ENCODE measurements around the gene MKS1.

MKS1 gene

GRCh38 chr17:58161566-58161965, 57.5 kb downstream of the MKS1 start:
- Histone ChIP-seq H3K27me3 (replicated peaks; ENCODE audit: insufficient read depth, low read length) (peaks cover 10% of the 10 kb centered on the region), H3K9ac (ENCODE audit: low read length) (no peak overlapping the region), H3K4me1 (ENCODE audit: low read length) (no peaks in the 10 kb centered on the region), H2AFZ (ENCODE audit: low read length) (no peak overlapping the region), H3K79me2 (ENCODE audit: low read length) (no peaks in the 10 kb centered on the region), H4K20me1 (ENCODE audit: insufficient read depth, low read length) (no peaks in the 10 kb centered on the region), H3K27ac (ENCODE audit: low read length) (no peak overlapping the region), H3F3A (ENCODE audit: insufficient read depth, low read length) (no peaks in the 10 kb centered on the region), H3K9me2 (replicated peaks; ENCODE audit: insufficient read depth, low read length) (no peaks in the 10 kb centered on the region), H3K36me3 (replicated peaks; ENCODE audit: insufficient read depth, low read length) (no peaks in the 10 kb centered on the region), H3K4me2 (ENCODE audit: low read depth, low read length) (no peak overlapping the region), H3K9me3 (replicated peaks; ENCODE audit: insufficient read depth, low read length) (no peaks in the 10 kb centered on the region), H3K4me3 (ENCODE audit: low read length) (no peak overlapping the region)
- no peak for DNase-seq
- no peak for TF ChIP-seq EZH2phosphoT487 (IDR thresholded peaks at IDR 0.05; ENCODE audit: low read length)
- TF ChIP-seq EZH2 (optimal IDR thresholded peaks at IDR 0.05; ENCODE audit: low read depth, low read length): no peak
- no peak for TF ChIP-seq CTCF (IDR thresholded peaks at IDR 0.05; ENCODE audit: low read length)

- no peak overlapping the region for H3K4me3 ChIP-seq (ENCODE audit: low read length)
- TF ChIP-seq EZH2phosphoT487 (IDR thresholded peaks at IDR 0.05; ENCODE audit: low read length) (no peak), EZH2 (optimal IDR thresholded peaks at IDR 0.05; ENCODE audit: low read depth, low read length) (no peak)
- no peak for DNase-seq
- H2AFZ ChIP-seq (ENCODE audit: low read length): no peak overlapping the region
- H3K4me1 ChIP-seq (ENCODE audit: low read length): peaks cover 11% of the 10 kb centered on the region
- H3K36me3 ChIP-seq (replicated peaks; ENCODE audit: insufficient read depth, low read length): no peaks in the 10 kb centered on the region
- H3K9ac ChIP-seq (ENCODE audit: low read length): no peak overlapping the region
- no peaks in the 10 kb centered on the region for H3K27me3 ChIP-seq (replicated peaks; ENCODE audit: insufficient read depth, low read length)
- no peaks in the 10 kb centered on the region for H3F3A ChIP-seq (ENCODE audit: insufficient read depth, low read length)
- H3K9me3 ChIP-seq (replicated peaks; ENCODE audit: insufficient read depth, low read length): no peaks in the 10 kb centered on the region
- no peak overlapping the region for H3K27ac ChIP-seq (ENCODE audit: low read length)
- H3K9me2 ChIP-seq (replicated peaks; ENCODE audit: insufficient read depth, low read length): no peaks in the 10 kb centered on the region
- H3K79me2 ChIP-seq (ENCODE audit: low read length): no peaks in the 10 kb centered on the region
- H3K4me2 ChIP-seq (ENCODE audit: low read depth, low read length): no peak overlapping the region
- no peaks in the 10 kb centered on the region for H4K20me1 ChIP-seq (ENCODE audit: insufficient read depth, low read length)
Measured at GRCh38 chr17:58158181-58158580, 60.9 kb downstream of the MKS1 start.

GRCh38 chr17:58156839-58157803, 61.9 kb downstream of the MKS1 start:
- no peak overlapping the region for H3K4me2 ChIP-seq (ENCODE audit: low read depth, low read length)
- no peaks in the 10 kb centered on the region for H3K9me3 ChIP-seq (replicated peaks; ENCODE audit: insufficient read depth, low read length)
- H2AFZ ChIP-seq (ENCODE audit: low read length): no peak overlapping the region
- H3K4me1 ChIP-seq (ENCODE audit: low read length): peaks cover 19% of the 10 kb centered on the region
- no peaks in the 10 kb centered on the region for H3K9me2 ChIP-seq (replicated peaks; ENCODE audit: insufficient read depth, low read length)
- no peak for DNase-seq
- no peaks in the 10 kb centered on the region for H3F3A ChIP-seq (ENCODE audit: insufficient read depth, low read length)
- H4K20me1 ChIP-seq (ENCODE audit: insufficient read depth, low read length): no peaks in the 10 kb centered on the region
- no peaks in the 10 kb centered on the region for H3K36me3 ChIP-seq (replicated peaks; ENCODE audit: insufficient read depth, low read length)
- no peak overlapping the region for H3K27ac ChIP-seq (ENCODE audit: low read length)
- H3K9ac ChIP-seq (ENCODE audit: low read length): no peak overlapping the region
- H3K27me3 ChIP-seq (replicated peaks; ENCODE audit: insufficient read depth, low read length): no peaks in the 10 kb centered on the region
- no peaks in the 10 kb centered on the region for H3K79me2 ChIP-seq (ENCODE audit: low read length)
- TF ChIP-seq CTCF (IDR thresholded peaks at IDR 0.05; ENCODE audit: low read length) (no peak), EZH2 (optimal IDR thresholded peaks at IDR 0.05; ENCODE audit: low read depth, low read length) (no peak), EZH2phosphoT487 (IDR thresholded peaks at IDR 0.05; ENCODE audit: low read length) (no peak)
- no peak overlapping the region for H3K4me3 ChIP-seq (ENCODE audit: low read length)

Measured in MM.1S (cell line).